ENCODE results near the gene RAPGEFL1.

DNA sequence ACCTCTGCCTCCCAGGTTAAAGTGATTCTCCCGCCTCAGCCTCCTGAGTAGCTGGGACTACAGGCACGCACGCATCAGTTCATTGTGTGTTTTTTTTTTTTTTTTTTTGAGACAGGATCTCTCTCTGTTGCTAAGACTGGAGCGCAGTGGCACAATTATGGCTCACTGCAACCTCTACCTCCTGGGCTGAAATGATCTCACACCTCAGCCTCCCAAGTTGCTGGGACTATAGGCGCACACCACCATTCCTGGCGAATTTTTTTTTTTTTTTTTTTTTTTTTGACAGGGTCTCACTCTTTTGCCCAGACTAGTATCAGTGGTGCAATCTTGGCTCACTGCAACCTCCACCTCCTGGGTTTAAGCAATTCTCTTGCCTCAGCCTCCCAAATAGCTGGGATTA, 17.8 kb upstream of the RAPGEFL1 start:
- TF ChIP-seq, protein P1, sequence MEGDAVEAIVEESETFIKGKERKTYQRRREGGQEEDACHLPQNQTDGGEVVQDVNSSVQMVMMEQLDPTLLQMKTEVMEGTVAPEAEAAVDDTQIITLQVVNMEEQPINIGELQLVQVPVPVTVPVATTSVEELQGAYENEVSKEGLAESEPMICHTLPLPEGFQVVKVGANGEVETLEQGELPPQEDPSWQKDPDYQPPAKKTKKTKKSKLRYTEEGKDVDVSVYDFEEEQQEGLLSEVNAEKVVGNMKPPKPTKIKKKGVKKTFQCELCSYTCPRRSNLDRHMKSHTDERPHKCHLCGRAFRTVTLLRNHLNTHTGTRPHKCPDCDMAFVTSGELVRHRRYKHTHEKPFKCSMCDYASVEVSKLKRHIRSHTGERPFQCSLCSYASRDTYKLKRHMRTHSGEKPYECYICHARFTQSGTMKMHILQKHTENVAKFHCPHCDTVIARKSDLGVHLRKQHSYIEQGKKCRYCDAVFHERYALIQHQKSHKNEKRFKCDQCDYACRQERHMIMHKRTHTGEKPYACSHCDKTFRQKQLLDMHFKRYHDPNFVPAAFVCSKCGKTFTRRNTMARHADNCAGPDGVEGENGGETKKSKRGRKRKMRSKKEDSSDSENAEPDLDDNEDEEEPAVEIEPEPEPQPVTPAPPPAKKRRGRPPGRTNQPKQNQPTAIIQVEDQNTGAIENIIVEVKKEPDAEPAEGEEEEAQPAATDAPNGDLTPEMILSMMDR (IDR thresholded peaks at IDR 0.05; ENCODE audit: insufficient read depth, low read depth, low read length) = no peak
- TF ChIP-seq EZH2 (IDR thresholded peaks at IDR 0.05; ENCODE audit: insufficient read depth, low read length) = no peak

All from astrocyte (in vitro differentiated cells and primary cell).